Body of pancreas (tissue), 4 donors: ENCODE data around the gene ICOSLG.

Experiments used
- POLR2A ChIP-seq, 3 donors: fragments of 450-650 bp; IDR thresholded peaks; one replicate each; pipeline ENCODE4 v1.6.1; 2016; ENCODE audit warnings: antibody characterized with exemption in 3 of 3, mild to moderate bottlenecking in 2 of 3
- TF ChIP-seq, protein P1 (sequence below), 7 experiments: fragments of 450-650 bp in 4 of 7; fragments of 200-600 bp in 3 of 7; sonication (generic) in 3 of 7; IDR thresholded peaks; one replicate each; pipeline ENCODE4 v1.5.1; 2016 to 2019; ENCODE audit warnings: antibody characterized with exemption in 7 of 7

DNA sequence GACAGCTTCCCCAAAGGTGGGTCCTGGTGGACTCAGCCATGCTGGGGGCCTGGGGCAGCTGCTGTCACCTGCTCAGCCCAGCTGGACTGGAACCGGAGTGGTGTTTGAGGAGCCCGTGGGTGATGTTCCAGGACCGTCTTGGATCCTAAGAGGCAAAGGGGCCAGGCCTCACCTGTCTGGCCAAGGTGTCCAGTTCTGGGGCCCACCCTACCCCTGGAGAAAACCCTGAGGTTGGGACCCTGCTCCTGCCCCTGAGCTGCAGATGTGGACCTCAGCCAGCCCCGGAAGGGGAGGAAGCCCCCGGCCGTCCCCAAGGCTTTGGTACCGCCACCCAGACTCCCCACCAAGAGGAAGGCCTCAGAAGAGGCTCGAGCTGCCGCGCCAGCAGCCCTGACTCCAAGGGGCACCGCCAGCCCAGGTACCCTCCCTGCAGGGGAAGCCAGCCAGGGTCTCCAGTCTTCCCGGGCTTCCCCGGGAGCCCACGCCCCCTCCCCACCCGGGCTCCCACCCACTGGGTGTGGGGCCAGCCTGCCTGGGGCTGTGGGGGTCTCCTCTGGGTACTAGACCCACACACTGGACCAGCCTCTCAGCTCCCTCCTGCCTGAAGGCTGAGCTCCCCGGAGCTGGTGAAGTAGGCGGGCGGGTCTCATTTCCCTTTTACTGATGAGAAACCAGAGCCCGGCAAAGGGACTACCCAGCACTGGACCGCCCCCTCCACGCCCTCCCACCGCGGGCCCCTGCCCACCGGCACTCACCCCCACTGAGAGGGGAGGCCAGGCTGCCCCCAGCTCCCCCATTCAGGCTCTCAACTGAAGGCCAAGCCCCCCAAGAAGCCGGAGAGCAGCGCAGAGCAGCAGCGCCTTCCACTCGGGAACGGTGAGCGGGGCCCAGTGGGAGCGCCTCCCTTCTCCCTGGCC is 46.2 kb upstream of the ICOSLG start:
- TF ChIP-seq, protein P1, sequence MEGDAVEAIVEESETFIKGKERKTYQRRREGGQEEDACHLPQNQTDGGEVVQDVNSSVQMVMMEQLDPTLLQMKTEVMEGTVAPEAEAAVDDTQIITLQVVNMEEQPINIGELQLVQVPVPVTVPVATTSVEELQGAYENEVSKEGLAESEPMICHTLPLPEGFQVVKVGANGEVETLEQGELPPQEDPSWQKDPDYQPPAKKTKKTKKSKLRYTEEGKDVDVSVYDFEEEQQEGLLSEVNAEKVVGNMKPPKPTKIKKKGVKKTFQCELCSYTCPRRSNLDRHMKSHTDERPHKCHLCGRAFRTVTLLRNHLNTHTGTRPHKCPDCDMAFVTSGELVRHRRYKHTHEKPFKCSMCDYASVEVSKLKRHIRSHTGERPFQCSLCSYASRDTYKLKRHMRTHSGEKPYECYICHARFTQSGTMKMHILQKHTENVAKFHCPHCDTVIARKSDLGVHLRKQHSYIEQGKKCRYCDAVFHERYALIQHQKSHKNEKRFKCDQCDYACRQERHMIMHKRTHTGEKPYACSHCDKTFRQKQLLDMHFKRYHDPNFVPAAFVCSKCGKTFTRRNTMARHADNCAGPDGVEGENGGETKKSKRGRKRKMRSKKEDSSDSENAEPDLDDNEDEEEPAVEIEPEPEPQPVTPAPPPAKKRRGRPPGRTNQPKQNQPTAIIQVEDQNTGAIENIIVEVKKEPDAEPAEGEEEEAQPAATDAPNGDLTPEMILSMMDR (IDR thresholded peaks at IDR 0.05): no peak
- TF ChIP-seq POLR2A (IDR thresholded peaks at IDR 0.05): no peak
